ENCODE data around the gene PEX11A. TPM values are rescaled to one million over a fixed set of nuclear protein-coding genes. Genes with fewer than 3 reads are reported as not detected.

The PEX11A gene
- total RNA-seq, 1 experiment from 2014 or later: 2.7 TPM

GRCh38 chr15:89679212-89679611 is 11.3 kb downstream of the PEX11A start, which contains the start of gene PLIN1:
Gene PLIN1, minus strand, starts transcription at chr15:89679367. Its CDS starts 1,878 bp downstream, at chr15:89677489.
- CTCF ChIA-PET: no interaction called here

GRCh38 chr15:89677381-89677780 is 13.2 kb downstream of the PEX11A start:
- H3K4me3 ChIP-seq (ENCODE audit: low read depth, low read length, poor library complexity, severe bottlenecking): no peak overlapping the region
- no peaks in the 10 kb centered on the region for H3K4me1 ChIP-seq (ENCODE audit: insufficient read depth, low read length, poor library complexity, severe bottlenecking)
- CTCF ChIA-PET: no interaction called here
- no TSS peak for BruUV-seq (replicated peaks)
- no peak for TF ChIP-seq CTCF (conservative IDR thresholded peaks at IDR 0.05; ENCODE audit: low read depth, low read length)
- no peak for TF ChIP-seq EZH2 (IDR thresholded peaks at IDR 0.05; ENCODE audit: borderline replicate concordance, low read depth, low read length, poor library complexity, severe bottlenecking)
- H3K27me3 ChIP-seq (replicated peaks; ENCODE audit: insufficient read depth, low read depth, low read length, poor library complexity): no peaks in the 10 kb centered on the region
- H3K9me3 ChIP-seq (ENCODE audit: low read depth, low read length, poor library complexity, severe bottlenecking): no peaks in the 10 kb centered on the region
- no peak overlapping the region for H3K27ac ChIP-seq (ENCODE audit: low read depth, low read length, poor library complexity, severe bottlenecking)
- POLR2A ChIA-PET (ENCODE audit: low non-redundant PET): no interaction called here
- H3K36me3 ChIP-seq (ENCODE audit: insufficient read depth, low read length, poor library complexity, severe bottlenecking): no peaks in the 10 kb centered on the region
- DNase-seq (ENCODE audit: low spot score): no peak
- intact Hi-C loops (cut with micrococcal nuclease; ENCODE audit: unreplicated experiment): no loop called here

More at GRCh38 chr15:89679212-89679611, 11.3 kb downstream of the PEX11A start, which contains the start of gene PLIN1:
- Histone ChIP-seq H3K4me3 (ENCODE audit: low read depth, low read length, poor library complexity, severe bottlenecking) (no peak within 1 kb of the TSS), H3K27me3 (replicated peaks; ENCODE audit: insufficient read depth, low read depth, low read length, poor library complexity) (no peaks in the 10 kb centered on the region), H3K27ac (ENCODE audit: low read depth, low read length, poor library complexity, severe bottlenecking) (no peak within 1 kb of the TSS), H3K9me3 (ENCODE audit: low read depth, low read length, poor library complexity, severe bottlenecking) (no peaks in the 10 kb centered on the region), H3K36me3 (ENCODE audit: insufficient read depth, low read length, poor library complexity, severe bottlenecking) (no peaks in the 10 kb centered on the region), H3K4me1 (ENCODE audit: insufficient read depth, low read length, poor library complexity, severe bottlenecking) (no peaks in the 10 kb centered on the region)
- DNase-seq (ENCODE audit: low spot score): no peak
- BruUV-seq (replicated peaks): no TSS peak
- TF ChIP-seq CTCF (conservative IDR thresholded peaks at IDR 0.05; ENCODE audit: low read depth, low read length) (no peak), EZH2 (IDR thresholded peaks at IDR 0.05; ENCODE audit: borderline replicate concordance, low read depth, low read length, poor library complexity, severe bottlenecking) (no peak)
- intact Hi-C loops (cut with micrococcal nuclease; ENCODE audit: unreplicated experiment): no loop called here
- POLR2A ChIA-PET (ENCODE audit: low non-redundant PET): no interaction called here

DNA sequence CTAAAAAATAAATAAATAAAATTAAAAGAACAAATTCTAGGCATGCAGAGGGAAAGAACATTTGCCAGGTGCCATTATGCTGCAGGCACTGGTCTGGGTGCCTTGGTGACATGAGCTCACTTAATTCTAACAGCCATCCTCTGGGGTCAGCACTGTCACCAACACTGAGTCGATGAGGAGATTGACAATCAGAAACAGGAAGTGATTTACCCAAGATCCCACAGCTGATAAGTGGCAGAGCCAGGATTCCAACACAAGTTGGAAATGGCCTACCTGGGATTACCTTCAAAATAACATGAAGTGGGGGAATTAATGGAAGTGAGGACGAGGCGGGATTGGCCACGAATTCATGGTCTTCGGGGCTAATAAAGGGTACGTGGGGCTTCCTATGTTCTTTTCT is 14.9 kb downstream of the PEX11A start:
- CTCF ChIA-PET: no interaction called here

More for the DNA sequence above, 14.9 kb downstream of the PEX11A start:
- no peaks in the 10 kb centered on the region for H3K4me1 ChIP-seq (ENCODE audit: insufficient read depth, low read length, poor library complexity, severe bottlenecking)
- intact Hi-C loops (cut with micrococcal nuclease; ENCODE audit: unreplicated experiment): no loop called here
- POLR2A ChIA-PET (ENCODE audit: low non-redundant PET): interaction anchor here (0.6 kb wide), 1 partner anchor 399 kb away, joined by 8 read pairs; no protein-coding TSS in a partner anchor
- no peaks in the 10 kb centered on the region for H3K27me3 ChIP-seq (replicated peaks; ENCODE audit: insufficient read depth, low read depth, low read length, poor library complexity)
- H3K36me3 ChIP-seq (ENCODE audit: insufficient read depth, low read length, poor library complexity, severe bottlenecking): no peaks in the 10 kb centered on the region
- no peaks in the 10 kb centered on the region for H3K9me3 ChIP-seq (ENCODE audit: low read depth, low read length, poor library complexity, severe bottlenecking)
- no peak overlapping the region for H3K4me3 ChIP-seq (ENCODE audit: low read depth, low read length, poor library complexity, severe bottlenecking)
- H3K27ac ChIP-seq (ENCODE audit: low read depth, low read length, poor library complexity, severe bottlenecking): no peak overlapping the region
- no peak for TF ChIP-seq CTCF (conservative IDR thresholded peaks at IDR 0.05; ENCODE audit: low read depth, low read length)
- no peak for TF ChIP-seq EZH2 (IDR thresholded peaks at IDR 0.05; ENCODE audit: borderline replicate concordance, low read depth, low read length, poor library complexity, severe bottlenecking)
- DNase-seq (ENCODE audit: low spot score): no peak
- BruUV-seq (replicated peaks): no TSS peak

Data from A673 (cell line).